Activated CD4-positive, alpha-beta T cell treated with anti-CD3 and anti-CD28 coated beads for 36 hours (primary cell): ENCODE results near the gene FGFBP3. TPM values are rescaled to one million over a fixed set of nuclear protein-coding genes. Genes with fewer than 3 reads are reported as not detected.

Experiments
- total RNA-seq, 2 experiments: library from RNA; stranded (reverse); gene quantifications; one replicate each; pipeline ENCODE4 v1.2.3, GENCODE V29; 2021

FGFBP3 gene
- total RNA-seq, 2 experiments from 2014 or later = 1.5 TPM

Other genes starting within 250 kb of the FGFBP3 start
- 10 to 100 TPM; 32.0 to 35.7 TPM for gene TNKS2, start 111.1 kb downstream of the FGFBP3 start, total RNA-seq
- 10 to 100 TPM; 59.0 to 59.4 TPM for gene BTAF1, start 14.3 kb upstream of the FGFBP3 start, total RNA-seq